Measurements from ENCODE around the gene LRP8.

The LRP8 gene

DNA sequence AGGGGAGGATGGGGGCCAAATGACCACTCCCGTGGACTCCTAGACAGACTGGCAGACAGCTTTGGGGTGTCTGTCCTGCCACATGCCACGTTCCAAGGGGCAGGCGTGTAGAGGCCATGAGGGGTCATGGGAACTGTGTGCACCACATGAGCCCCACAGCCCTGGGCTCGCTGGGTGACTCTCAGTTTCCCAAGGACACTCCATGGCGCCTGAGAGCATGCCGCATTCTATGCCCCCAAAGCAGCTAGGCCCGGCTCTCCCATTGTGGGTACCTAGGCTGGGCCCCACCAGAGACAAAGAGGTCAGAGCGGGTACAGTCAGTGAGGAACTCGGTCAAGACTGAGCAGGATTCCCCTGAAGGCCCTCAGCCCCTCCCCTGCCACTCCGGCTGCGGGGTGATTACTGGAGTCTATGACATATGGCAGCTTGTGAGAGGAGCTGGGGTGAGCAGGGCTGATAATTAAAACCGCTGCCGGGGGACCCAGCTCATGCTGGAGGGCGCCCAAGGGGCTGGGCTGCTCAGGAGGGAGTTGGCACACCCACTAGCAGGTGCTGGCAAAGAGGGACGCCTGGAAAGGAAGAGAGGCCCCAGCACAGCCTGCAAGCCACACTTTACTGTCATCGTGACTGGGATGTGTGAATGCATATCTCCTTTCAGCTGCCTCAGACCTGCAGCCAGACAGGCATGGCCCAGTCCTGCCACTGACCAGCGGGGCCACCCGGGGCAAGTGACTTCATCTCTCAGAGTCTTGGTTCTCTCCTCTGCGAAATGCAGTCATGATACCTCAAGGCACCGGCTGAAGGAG, 8.4 kb downstream of the LRP8 start:
- Histone ChIP-seq H3K27me3 (ENCODE audit: control insufficient read depth, insufficient read depth, low read length) (no peaks in the 10 kb centered on the region), H3K4me3 (ENCODE audit: low read depth, low read length) (no peak overlapping the region), H3K9me3 (ENCODE audit: control insufficient read depth, insufficient read depth, low read depth, low read length) (no peaks in the 10 kb centered on the region), H3K4me1 (ENCODE audit: control insufficient read depth, insufficient read depth, low read length) (peaks cover 37% of the 10 kb centered on the region; the same call in 1 of the 2 replicates), H3K9ac (ENCODE audit: low read length) (no peak overlapping the region), H3K27ac (ENCODE audit: low read depth, low read length) (no peak overlapping the region), H3K36me3 (ENCODE audit: control insufficient read depth, insufficient read depth, low read length) (peaks cover 95% of the 10 kb centered on the region)

DNA sequence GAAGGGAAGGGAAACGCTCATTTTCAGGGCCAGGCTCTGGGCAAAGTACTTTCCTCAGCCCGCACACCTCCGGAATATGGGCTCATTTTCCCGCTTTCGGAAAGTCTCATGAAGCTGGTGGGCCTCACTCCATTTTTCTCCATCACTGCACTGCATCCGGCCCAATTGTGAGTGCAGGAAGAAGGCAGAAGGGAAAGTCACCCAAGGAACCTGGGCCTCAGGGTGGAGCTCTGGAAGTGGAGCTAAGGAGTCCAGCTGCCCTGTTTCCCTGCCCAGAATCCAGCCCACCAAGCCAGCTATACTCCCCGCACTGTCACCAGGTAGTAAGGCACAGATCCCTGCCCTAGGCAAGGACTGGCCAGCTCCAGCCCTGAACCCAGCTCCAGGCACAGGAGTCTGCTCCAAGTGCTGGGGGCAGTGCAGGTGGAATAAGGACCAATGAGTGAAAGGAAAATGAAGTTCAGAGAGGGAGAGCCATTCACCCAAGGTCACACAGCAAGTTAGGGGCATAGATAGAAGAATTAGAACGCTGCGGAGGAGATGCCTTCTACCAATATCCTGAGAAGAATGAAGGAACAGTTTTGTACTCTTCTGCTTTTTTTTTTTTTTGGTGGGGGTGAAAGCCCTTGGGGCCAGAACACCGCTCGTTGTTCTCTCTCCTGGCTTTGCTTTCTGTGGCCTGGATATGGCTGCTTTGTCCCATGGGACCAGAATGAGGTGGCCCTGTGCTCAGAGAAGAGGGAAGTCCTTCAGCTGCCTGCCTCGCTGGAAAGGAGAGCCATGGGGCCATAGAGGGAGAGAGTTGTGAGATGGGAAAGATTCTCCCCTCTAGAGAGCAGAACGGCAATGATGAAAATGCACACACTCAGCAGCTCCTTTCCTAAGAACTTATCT, 10.0 kb downstream of the LRP8 start:
- no peak overlapping the region for H3K4me3 ChIP-seq (ENCODE audit: low read depth, low read length)
- H3K27me3 ChIP-seq (ENCODE audit: control insufficient read depth, insufficient read depth, low read length), result no peaks in the 10 kb centered on the region

DNA sequence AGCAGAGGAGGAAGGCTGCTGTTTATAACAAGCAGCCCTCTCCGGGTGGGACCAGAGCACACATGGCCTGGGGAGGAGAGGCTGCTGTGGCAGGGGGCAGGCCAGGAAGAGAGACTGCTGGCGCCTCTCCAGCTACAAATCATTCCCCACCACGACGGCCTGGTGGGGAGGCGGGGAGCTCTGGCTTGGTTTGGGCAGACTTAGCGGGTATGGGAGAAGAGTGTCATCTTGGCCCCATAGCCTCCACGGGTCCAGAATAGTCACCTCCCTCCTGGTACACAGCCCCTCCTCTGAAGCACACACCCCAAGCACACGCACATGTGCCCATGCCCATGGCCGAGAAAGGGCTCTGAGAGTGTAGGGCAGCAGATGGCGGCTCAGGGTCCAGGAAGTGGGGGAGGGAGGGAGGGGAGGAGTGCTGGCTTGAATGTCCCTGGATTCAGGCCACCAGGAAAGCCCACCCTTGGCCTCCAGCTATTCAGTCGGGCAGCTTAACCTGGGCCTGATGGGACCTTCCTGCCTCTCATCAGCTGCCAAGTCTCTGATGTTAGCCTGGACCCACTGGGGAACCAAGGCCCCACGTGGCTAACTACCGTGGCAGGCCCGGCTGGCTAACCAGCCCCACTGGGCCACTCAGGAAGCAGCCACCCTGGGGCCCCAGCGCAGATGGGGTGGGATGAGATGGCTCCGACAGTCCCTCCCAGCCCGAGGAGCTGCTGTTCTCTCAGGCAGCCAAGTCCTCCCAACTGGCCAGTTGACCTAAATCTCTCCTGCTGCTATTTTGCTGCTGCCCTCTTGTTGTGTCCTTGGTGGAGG, 10.9 kb downstream of the LRP8 start:
- H3K27ac ChIP-seq (ENCODE audit: low read depth, low read length), result peak overlapping the region; percentile 17; the same call in 1 of the 2 replicates

More for the DNA sequence above, 10.0 kb downstream of the LRP8 start:
- peaks cover 37% of the 10 kb centered on the region; the same call in 1 of the 2 replicates for H3K4me1 ChIP-seq (ENCODE audit: control insufficient read depth, insufficient read depth, low read length)
- H3K9me3 ChIP-seq (ENCODE audit: control insufficient read depth, insufficient read depth, low read depth, low read length), result no peaks in the 10 kb centered on the region
- no peak overlapping the region for H3K27ac ChIP-seq (ENCODE audit: low read depth, low read length)
- peaks cover 95% of the 10 kb centered on the region for H3K36me3 ChIP-seq (ENCODE audit: control insufficient read depth, insufficient read depth, low read length)
- H3K9ac ChIP-seq (ENCODE audit: low read length), result no peak overlapping the region

DNA sequence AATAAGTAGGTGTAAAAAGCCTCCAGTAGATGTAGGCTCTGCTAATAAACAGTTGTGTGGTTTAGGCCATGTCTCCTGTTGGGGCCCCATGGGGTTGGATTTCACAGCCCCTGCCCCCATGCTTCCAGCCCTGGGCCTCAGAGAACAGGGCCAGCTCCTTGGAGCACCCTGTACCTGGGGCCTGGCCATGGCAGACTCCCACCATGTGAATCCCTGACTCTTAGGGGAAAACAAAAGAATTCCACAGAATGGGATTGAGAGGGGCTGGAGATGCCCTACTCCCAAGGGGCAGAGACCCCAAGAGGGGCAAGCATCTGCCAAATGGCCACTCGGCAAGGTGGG, 11.5 kb downstream of the LRP8 start:
- no peaks in the 10 kb centered on the region for H3K27me3 ChIP-seq (ENCODE audit: control insufficient read depth, insufficient read depth, low read length)
- H3K9me3 ChIP-seq (ENCODE audit: control insufficient read depth, insufficient read depth, low read depth, low read length), result no peaks in the 10 kb centered on the region
- peaks cover 94% of the 10 kb centered on the region for H3K36me3 ChIP-seq (ENCODE audit: control insufficient read depth, insufficient read depth, low read length)
- no peak overlapping the region for H3K9ac ChIP-seq (ENCODE audit: low read length)
- H3K4me3 ChIP-seq (ENCODE audit: low read depth, low read length), result no peak overlapping the region
- peaks cover 26% of the 10 kb centered on the region; the same call in 1 of the 2 replicates for H3K4me1 ChIP-seq (ENCODE audit: control insufficient read depth, insufficient read depth, low read length)
- peak overlapping the region; percentile 17; the same call in 1 of the 2 replicates for H3K27ac ChIP-seq (ENCODE audit: low read depth, low read length)

More for the DNA sequence above, 10.9 kb downstream of the LRP8 start:
- Histone ChIP-seq H3K4me1 (ENCODE audit: control insufficient read depth, insufficient read depth, low read length) (peaks cover 31% of the 10 kb centered on the region; the same call in 1 of the 2 replicates), H3K9me3 (ENCODE audit: control insufficient read depth, insufficient read depth, low read depth, low read length) (no peaks in the 10 kb centered on the region), H3K27me3 (ENCODE audit: control insufficient read depth, insufficient read depth, low read length) (no peaks in the 10 kb centered on the region), H3K36me3 (ENCODE audit: control insufficient read depth, insufficient read depth, low read length) (peaks cover 95% of the 10 kb centered on the region), H3K4me3 (ENCODE audit: low read depth, low read length) (no peak overlapping the region), H3K9ac (ENCODE audit: low read length) (no peak overlapping the region)

DNA sequence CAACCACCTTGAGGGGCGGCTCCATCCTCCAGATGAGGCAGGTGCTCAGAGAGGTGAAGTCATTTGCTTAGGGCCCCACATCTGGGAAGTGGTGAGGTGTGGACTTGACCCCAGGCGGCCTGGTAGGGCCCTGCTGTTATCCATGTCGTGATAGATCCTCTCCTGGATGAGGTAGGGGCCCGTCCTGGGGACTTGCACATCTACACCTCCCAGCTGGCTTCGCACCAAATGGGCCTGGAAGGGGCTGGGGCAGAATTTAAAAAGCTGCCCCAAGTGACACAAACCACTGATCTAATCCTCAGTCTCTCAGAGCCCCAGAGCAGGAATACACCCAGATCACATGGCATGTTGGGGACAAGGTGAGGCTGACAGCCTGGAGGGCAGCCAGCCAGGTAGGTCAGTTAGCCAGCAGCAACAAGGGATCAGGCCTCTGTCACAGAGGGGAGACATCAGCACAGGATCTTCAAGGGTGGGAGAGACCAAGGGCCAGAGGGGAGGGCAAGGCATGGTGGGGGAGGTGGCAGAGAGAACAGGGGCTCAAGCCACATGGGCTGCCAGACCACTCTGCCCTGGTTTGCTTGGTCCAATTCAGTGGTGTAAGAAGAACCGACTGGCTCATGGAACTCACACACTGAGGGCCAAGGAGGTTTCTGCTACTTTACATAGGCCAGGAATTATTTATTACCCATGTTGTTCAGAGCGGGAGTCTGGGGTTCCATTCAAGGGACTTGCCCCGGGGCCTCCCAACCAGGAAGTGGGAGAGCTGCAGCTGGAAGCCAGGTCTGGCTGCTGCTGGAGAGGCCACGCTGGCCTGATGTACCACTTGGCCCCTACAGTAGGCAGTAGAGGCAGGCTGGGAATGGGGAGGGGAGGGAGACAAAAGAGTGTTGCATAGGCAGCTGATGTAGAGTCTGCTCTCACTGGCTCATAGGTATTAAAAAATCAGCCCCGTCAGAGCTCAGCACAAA, 12.1 kb downstream of the LRP8 start:
- Histone ChIP-seq H3K4me1 (ENCODE audit: control insufficient read depth, insufficient read depth, low read length) (peaks cover 26% of the 10 kb centered on the region; the same call in 1 of the 2 replicates), H3K9ac (ENCODE audit: low read length) (no peak overlapping the region), H3K27me3 (ENCODE audit: control insufficient read depth, insufficient read depth, low read length) (no peaks in the 10 kb centered on the region), H3K4me3 (ENCODE audit: low read depth, low read length) (no peak overlapping the region), H3K36me3 (ENCODE audit: control insufficient read depth, insufficient read depth, low read length) (peaks cover 93% of the 10 kb centered on the region), H3K9me3 (ENCODE audit: control insufficient read depth, insufficient read depth, low read depth, low read length) (no peaks in the 10 kb centered on the region), H3K27ac (ENCODE audit: low read depth, low read length) (peak overlapping the region; percentile 17; the same call in 1 of the 2 replicates)

DNA sequence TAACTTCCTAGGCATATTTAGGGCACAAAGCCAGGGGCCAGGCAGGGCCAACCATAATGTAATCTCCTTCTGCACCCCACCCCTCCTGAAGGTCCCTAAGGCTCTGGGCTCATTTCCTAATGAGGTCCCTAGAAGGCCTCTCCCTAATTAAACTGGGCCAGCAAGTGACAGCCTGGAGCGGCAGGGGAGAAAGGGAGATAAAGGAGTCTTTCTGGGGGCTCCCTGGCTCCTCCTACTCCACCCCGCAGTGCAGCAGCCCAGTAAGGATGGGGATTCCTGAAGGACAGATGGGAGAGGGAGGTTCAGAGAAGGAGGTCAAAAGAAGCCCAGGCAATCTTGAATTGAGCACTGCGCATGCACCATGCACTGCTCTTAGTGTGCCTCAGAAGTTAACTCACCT, 12.8 kb downstream of the LRP8 start:
- H3K36me3 ChIP-seq (ENCODE audit: control insufficient read depth, insufficient read depth, low read length), result peaks cover 91% of the 10 kb centered on the region
- H3K27ac ChIP-seq (ENCODE audit: low read depth, low read length), result no peak overlapping the region
- no peak overlapping the region for H3K9ac ChIP-seq (ENCODE audit: low read length)

DNA sequence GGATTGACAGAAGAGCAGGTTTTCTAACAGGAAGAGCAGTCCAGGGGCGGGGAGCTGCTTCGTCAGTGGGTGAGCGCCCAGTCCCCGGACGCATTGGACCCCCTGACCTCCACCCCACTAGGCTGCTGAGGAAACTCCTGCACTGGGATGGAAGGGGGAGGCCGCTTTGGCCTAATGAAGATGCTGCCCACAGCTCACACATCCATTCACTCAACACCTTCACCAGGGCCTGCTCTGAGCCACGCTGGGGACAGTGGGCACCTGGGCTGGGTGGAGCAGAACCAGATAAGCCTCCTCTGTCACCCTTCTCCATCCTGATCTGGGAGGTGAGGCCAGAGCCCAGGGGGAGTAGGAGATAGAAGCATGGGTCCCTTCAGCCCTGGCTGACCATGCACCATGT, 13.3 kb downstream of the LRP8 start:
- peaks cover 91% of the 10 kb centered on the region for H3K36me3 ChIP-seq (ENCODE audit: control insufficient read depth, insufficient read depth, low read length)

More for the DNA sequence above, 12.8 kb downstream of the LRP8 start:
- Histone ChIP-seq H3K4me3 (ENCODE audit: low read depth, low read length) (no peak overlapping the region), H3K9me3 (ENCODE audit: control insufficient read depth, insufficient read depth, low read depth, low read length) (no peaks in the 10 kb centered on the region), H3K4me1 (ENCODE audit: control insufficient read depth, insufficient read depth, low read length) (peaks cover 26% of the 10 kb centered on the region; the same call in 1 of the 2 replicates), H3K27me3 (ENCODE audit: control insufficient read depth, insufficient read depth, low read length) (no peaks in the 10 kb centered on the region)

DNA sequence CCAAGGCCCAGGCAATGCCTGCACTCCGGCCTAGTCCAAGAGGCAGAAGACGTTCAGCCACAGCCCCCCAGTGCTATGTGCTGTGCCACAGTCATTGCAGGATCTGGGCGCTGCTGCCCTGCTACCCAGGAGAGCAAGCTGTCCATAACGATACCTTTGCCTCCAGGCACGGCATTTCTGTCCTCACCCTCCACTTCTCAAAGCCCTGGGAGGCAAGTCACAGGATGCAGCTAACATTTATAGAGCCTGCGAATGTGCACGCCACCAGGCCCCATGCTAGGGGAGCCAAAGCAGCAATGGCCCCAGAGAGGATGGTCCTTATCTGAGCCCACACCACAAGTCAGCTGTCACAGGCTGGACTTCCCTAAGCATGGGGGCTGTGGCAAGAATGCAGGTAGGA, 13.8 kb downstream of the LRP8 start:
- no peak overlapping the region for H3K4me3 ChIP-seq (ENCODE audit: low read depth, low read length)
- peaks cover 91% of the 10 kb centered on the region for H3K36me3 ChIP-seq (ENCODE audit: control insufficient read depth, insufficient read depth, low read length)
- H3K27ac ChIP-seq (ENCODE audit: low read depth, low read length), result no peak overlapping the region
- peaks cover 26% of the 10 kb centered on the region; the same call in 1 of the 2 replicates for H3K4me1 ChIP-seq (ENCODE audit: control insufficient read depth, insufficient read depth, low read length)
- no peaks in the 10 kb centered on the region for H3K9me3 ChIP-seq (ENCODE audit: control insufficient read depth, insufficient read depth, low read depth, low read length)
- H3K9ac ChIP-seq (ENCODE audit: low read length), result no peak overlapping the region
- no peaks in the 10 kb centered on the region for H3K27me3 ChIP-seq (ENCODE audit: control insufficient read depth, insufficient read depth, low read length)

More for the DNA sequence above, 13.3 kb downstream of the LRP8 start:
- peaks cover 26% of the 10 kb centered on the region; the same call in 1 of the 2 replicates for H3K4me1 ChIP-seq (ENCODE audit: control insufficient read depth, insufficient read depth, low read length)
- no peaks in the 10 kb centered on the region for H3K27me3 ChIP-seq (ENCODE audit: control insufficient read depth, insufficient read depth, low read length)
- H3K27ac ChIP-seq (ENCODE audit: low read depth, low read length), result no peak overlapping the region
- no peaks in the 10 kb centered on the region for H3K9me3 ChIP-seq (ENCODE audit: control insufficient read depth, insufficient read depth, low read depth, low read length)
- no peak overlapping the region for H3K4me3 ChIP-seq (ENCODE audit: low read depth, low read length)
- H3K9ac ChIP-seq (ENCODE audit: low read length), result no peak overlapping the region

DNA sequence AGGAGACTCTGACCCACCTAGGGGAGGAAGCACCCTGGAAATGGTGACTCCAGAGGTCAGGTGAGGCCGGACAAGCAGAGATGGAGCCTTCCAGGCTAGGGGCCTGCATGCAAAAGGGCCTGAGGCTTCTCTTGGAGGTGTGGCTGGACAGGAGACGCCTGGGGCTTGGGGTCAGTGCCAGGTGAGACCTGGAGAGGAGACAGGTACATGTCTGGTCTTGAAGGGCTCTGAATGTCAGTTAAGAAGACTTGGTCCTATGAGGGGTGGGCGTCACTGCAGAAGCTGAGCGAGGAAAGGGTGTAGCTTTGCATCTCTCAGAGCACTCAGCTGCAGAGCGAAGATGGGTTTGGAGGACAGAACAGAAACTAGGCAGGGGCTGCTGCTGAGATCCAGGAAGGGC, 14.3 kb downstream of the LRP8 start:
- H3K9ac ChIP-seq (ENCODE audit: low read length), result no peak overlapping the region
- no peak overlapping the region for H3K27ac ChIP-seq (ENCODE audit: low read depth, low read length)
- peaks cover 26% of the 10 kb centered on the region; the same call in 1 of the 2 replicates for H3K4me1 ChIP-seq (ENCODE audit: control insufficient read depth, insufficient read depth, low read length)
- H3K9me3 ChIP-seq (ENCODE audit: control insufficient read depth, insufficient read depth, low read depth, low read length), result no peaks in the 10 kb centered on the region
- no peak overlapping the region for H3K4me3 ChIP-seq (ENCODE audit: low read depth, low read length)
- no peaks in the 10 kb centered on the region for H3K27me3 ChIP-seq (ENCODE audit: control insufficient read depth, insufficient read depth, low read length)
- peaks cover 90% of the 10 kb centered on the region for H3K36me3 ChIP-seq (ENCODE audit: control insufficient read depth, insufficient read depth, low read length)
